ENCODE data around the gene ZDHHC11. TPM values are rescaled to one million over a fixed set of nuclear protein-coding genes. Genes with fewer than 3 reads are reported as not detected.
"Not testable (repeated sequence)": the region's sequence is repeated elsewhere in the genome, so short reads cannot be mapped to it uniquely, and the experiment has no call there.

The ZDHHC11 gene
- polyA plus RNA-seq, 1 donor = 6.3 TPM

DNA sequence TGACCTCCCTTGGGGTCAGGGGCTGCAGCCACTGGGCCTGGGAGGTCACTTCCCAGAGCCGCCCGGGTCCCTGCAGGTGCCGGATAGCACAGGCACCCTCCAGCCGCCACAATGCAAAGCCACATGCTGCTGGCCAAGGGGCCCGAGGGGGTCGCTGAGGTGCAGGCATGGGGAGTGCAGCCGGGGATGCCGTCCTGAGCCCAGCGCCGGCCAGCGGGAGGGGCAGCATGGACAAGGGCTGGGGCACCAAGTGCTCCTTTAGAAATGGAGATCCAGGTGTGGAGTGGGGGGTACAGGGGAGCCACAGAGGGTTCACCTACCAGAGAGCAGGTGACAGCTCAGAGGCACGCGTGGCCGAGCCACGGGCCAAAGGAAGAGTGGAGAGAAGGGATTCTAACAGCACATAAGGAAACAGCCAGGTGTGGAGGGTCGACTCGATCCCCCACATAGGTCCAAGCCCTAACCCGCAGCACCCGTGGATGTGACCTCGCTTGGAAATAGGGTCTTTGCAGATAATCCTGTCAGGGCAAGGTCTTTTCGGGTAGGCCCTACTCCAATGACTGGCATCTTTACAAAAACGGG lies 90.9 kb downstream of the ZDHHC11 start:
- no peak for DNase-seq

DNA sequence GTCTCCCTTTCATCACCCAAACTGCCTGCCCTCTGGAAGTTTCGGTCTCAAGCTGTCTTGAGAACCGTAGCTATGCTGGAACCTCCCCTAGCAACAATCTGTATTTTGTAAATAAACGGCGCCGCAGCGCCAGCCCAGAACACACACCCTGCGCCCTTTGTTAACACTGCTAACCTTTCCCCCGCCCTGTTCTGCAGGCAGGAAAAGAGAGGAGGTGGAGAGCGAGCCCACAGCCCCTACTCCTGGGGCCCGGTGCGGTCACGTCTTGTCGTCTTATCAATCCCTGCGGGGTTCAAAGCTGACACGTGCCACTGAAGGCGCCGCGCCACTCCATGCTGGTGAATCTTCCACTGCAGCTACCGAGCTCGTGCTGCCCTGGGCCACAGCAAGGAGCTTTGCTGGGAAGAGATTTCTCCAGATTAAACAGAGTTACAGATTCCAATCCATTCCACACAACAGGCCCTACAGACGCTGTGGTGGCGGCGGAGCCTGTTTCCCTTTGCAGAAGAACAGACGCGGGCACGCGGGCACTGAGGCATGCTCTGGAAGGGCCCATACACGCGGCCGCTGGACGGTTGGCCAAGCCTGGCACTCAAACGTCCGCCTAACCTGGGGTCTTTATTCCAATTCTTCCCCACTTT lies 91.6 kb downstream of the ZDHHC11 start:
- DNase-seq = no peak

DNA sequence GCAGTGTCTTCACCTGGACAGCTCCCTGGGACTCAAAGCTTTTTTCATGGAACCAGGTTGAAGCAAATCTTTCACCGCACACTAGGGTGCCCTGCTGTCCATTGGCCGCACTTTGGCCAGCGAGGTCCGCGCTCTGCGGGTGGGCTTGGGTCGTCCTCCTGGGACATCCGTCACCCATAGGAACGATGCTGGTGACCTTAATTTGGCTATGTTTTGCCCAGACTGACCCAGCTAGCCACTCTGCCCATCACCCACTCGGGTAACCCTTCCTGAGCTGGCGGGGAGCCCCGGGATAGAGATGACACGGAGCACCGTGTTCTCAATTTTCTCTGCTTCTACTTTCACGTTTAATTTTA lies 92.1 kb downstream of the ZDHHC11 start:
- no peak for DNase-seq

DNA sequence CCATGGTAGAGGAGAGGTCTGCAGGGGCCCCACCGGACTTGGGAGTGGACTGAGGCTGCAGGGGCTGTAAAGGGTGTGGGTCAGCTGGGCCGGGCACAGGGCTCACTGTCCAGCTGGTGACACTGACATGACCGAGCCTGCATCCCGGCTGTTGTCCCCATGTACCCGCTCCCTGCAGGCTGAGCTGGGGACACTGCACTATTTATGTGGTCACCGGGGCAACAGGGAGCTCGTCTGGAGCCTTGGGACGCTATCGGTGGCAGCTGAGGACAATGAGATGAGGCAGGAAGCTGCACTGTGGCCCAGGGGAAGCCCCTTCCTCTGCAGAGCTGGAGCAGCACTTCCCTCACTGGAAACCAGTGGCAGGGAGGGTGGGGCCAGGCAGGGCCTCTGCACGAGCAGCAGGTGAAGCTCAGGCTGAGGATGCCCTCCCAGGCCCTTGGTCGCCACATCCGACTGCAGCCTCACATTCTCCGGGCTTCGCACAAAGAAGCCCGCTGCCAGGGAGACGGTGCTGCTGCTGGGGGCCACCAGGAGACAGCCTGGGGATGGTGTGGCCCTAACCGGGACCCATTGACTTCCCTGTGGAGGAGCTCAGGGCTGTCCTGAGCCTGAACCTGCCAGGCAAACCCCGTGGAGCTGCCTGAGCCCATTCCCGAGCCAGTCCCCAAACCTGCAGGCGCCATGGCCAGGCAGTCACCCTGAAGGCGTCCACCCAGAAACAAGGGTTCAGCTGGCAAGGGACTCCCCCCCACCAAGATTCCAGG lies 92.7 kb downstream of the ZDHHC11 start:
- DNase-seq = no peak

DNA sequence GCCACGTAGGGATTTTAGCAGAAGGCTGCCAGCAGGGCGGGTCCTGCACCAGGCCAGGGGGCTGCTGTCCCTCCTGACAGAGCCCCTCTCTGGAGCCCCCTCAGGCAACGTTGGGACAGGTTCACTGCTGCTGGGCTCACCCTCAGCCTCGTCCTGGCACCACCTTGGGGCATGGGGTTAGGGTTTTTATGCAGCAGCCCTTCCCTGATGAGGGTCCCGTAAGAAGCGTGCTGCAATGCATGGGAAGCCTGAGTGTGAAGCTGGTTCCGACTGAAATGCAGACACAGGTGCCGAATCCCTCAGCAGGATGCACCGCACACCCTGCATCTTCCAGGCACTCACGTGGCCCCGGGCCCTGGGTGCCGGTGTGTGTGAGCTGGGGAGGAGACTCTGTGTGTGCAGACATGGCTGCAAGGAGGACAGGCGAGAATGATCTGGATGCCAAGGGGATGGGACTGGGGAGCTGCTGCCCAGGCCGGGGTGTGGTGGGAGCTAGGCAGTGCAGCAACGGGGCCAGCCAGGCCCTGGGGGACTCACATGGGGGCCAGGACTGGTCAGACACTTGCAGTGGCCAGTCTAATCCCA lies 93.3 kb downstream of the ZDHHC11 start:
- no peak for DNase-seq

DNA sequence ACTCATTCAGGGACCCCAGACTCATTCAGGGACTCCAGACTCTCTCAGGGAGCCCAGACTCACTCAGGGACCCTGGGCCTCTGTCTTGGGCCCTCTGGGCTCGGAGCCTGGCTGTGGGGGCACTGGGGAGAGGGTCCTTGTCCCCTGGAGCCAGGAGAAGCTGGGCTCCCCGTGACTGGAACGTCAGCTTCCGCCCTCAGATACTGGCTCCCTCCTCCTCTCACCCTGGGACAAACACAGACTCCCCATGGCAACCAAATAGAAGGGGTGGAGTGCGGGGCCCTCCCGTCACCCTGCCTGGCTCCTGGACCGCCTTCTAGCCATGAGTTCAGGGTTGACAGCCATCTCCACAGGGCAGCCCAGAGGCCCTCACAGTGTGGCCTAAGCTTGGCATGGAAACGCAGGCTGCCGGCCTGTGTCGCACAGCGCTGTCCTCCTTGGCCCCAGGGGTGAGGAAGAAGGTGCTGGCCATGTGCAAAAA lies 93.9 kb downstream of the ZDHHC11 start:
- no peak for DNase-seq

DNA sequence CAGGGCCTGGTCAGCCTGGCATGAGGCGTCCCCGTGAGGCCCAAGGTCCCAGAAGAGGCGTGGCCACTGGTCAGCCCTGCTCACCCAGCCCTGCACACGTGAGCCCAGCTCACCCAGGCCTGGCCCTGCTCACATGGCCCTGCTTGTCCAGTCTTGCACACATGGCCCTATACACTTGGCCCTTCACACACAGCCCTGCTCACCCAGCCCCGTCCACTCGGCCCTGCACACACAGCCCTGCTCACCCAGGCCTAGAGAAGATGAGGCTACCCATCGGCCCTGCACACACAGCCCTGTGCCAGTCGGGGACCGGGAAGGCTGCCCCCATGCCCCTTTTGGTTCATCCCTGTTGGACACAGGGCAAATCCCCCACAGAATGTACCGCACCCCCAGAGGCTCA lies 94.6 kb downstream of the ZDHHC11 start:
- DNase-seq = no peak

DNA sequence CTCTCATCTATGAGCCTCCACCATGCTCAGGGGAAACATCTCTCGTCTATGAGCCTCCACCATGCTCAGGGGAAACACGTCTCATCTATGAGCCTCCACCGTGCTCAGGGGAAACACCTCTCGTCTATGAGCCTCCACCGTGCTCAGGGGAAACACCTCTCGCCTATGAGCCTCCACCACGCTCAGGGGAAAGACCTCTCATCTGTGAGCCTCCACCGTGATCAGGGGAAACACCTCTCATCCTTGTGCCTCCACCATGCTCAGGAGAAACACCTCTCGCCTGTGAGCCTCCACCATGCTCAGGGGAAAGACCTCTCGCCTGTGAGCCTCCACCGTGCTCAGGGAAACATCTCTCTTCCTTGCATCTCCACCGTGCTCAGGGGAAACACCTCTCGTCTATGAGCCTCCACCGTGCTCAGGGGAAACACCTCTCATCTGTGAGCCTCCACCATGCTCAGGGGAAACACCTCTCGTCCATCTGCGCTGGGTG lies 96.6 kb downstream of the ZDHHC11 start:
- DNase-seq = not testable (repeated sequence)

DNA sequence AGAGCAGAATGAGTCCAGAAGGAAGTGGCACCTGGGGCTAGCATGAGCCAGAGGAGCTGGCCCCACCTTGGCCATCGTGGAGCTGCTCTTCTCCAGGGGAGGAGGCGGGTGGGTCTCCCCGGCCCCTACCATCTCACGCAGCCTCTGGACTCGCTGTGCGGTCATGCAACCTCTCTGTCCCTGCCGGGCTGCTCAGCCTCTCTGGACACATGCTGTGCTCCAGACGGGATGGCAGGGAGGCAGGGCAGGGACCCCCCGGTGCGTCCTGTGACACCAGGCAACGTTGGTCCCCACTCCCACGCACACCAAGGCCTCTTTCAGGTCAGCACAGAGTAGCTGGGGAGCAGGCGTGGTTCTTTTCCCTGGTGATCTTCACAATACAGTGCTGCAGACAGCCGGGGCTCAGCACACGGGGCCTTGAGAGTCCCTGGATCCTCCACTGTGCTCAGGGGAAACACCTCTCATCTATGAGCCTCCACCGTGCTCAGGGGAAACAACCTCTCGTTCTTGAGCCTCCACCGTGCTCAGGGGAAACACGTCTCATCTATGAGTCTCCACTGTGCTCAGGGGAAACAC lies 97.1 kb downstream of the ZDHHC11 start:
- not testable (repeated sequence) for DNase-seq

DNA sequence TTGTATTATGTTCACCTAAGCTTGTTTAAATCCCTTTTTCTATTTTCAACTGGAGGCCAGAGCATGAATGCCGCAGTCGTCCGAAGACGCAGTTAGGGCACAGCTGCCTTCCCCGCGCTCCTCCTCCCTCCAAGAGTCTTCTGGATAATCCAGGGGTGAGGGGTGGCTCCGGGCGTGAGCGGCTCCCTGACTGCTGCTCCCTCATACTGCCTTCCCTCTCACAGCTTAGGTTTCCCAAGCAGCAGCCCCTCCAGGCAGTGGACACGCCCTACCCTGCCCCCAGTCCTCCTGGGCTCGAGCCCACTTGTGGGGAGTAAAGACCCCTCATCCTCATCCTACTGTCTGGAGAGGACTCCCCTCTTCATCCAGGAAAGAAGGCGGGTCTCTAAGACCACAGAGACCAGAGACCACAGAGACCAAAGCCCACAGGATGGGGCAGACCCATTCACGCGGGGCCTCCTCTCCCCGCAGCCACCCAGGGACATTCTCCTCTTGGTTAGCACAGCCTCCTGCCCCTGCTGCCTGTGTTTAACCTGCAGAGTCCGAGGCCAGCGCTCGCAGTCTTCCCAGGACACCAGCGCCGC lies 98.2 kb downstream of the ZDHHC11 start:
- not testable (repeated sequence) for DNase-seq

DNA sequence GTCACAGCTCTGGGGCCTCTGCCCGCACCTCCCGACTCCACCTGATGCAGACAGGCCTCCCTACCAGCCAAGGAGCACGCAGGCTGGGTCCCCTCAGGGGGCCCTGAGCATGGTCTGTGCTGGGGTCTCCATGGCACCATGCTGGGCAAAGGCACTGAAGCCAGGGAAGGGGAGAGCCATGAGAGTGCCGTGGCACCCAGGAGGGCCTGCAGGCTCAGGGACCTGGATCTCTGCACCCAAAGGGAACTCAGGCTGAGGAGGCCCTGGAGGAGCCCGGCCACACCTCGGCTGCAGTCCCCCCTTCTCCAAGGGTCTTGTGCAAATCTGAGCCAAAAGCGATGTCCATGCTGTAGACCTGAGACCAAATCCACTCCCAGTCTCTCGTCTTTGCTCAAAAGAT lies 98.8 kb downstream of the ZDHHC11 start:
- DNase-seq = not testable (repeated sequence)

DNA sequence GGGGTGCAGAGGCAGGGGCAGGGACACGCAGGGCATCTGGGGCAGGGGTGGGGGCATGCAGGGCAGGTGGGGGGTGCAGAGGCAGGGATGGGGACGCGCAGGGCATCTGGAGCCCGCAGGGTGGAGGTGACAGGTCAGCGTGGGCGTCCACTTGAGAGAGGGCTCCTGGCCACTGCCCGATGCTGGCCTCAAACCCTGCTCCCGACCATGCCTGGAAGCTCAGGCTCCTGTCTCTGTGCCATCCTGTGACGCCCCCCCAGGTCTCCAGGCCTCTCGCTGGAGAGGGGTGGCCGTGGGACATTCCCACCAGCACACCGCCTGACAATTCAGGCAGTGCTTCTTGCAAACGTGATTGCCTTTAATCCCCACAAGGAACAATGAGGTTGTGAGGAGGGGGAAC lies 99.3 kb downstream of the ZDHHC11 start:
- DNase-seq = no peak

DNA sequence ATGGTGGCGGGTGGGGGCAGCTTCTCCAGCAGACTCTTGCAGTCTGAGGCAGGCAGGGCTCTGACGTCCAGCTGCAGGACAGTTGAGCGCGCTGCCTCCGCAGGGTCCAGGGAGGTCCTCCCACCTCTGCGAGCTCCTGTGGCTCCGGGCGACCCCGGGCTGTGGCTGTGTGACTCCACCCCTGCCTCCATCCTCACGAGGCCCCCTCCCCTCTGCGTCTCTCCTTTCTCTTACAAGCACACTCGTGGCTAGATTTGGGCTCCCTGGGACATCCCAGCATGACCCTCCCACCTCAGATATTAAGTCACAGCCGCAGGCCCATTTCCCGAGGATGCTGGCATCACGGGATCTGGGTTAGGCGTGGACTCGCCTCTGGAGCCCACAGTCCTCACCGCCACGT lies 100.6 kb downstream of the ZDHHC11 start:
- DNase-seq = not testable (repeated sequence)

DNA sequence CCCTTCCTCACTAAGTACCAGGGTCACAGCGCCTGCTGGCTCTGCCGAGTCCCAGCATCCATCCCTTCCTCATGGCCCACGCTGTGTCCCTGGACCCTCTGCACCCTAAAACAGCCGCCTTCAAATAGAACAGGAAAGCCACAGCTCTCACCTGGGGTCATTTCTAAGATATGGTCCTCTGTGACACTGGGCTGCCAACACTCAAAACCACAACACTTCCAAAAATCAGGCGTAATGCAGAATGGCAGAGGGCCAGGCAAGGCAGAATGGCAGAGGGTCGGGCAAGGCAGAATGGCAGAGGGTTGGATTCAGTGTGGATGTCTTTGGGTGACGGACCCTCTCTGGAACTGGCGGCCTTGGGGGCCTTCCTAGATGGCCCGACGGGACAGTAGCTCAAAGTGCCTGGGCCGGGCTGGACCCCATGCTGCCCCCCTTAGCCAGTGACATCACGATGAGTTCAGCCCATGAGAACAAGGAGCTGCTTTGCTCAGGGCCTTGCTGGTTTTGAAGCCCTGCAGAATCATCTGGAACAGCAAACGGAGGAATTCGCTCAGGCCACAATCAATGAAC lies 101.6 kb downstream of the ZDHHC11 start:
- DNase-seq = no peak

DNA sequence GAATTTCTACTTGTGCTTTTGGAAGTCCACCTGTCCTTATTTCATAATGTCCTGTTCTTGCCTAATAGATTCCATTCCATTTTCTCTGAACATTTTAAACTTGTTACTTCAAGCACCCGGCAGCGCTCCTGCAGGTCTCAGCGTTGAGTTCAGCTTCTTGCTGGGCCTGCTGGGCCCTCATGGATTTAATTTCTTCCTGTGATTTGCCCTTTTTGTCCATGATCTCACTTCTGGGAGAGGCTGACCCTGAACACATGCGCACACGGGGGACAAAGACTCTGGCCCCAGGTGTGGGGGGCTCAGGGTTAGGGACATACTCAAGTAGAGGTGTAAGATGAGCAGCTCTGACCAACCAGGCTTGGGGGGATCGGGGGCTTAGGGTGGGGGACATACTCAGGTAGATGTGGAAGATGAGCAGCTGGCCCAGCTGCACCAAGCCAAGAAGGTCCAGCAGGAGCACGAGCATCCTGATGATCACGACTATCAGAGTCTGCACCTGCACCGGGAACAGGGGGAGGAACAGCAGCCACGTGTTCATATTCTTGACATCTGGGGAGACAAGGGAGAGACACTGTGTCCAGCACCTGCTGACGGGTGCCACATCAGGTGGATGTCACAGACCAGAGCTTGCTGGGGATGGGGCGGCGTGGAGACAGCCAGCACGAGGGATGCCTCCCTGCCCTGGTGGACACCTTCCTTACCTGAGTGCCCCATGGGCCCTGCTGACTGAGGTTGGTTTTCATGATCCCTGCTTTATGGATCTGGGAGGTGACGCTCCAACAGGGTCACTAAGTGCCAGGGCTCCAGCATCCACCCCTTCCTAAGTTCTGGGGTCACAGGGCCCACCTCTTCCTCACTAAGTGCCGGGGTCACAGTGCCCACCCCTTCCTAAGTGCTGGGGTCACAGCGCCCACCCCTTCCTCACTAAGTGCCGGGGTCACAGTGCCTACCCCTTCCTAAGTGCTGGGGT lies 102.5 kb downstream of the ZDHHC11 start:
- not testable (repeated sequence) for DNase-seq

DNA sequence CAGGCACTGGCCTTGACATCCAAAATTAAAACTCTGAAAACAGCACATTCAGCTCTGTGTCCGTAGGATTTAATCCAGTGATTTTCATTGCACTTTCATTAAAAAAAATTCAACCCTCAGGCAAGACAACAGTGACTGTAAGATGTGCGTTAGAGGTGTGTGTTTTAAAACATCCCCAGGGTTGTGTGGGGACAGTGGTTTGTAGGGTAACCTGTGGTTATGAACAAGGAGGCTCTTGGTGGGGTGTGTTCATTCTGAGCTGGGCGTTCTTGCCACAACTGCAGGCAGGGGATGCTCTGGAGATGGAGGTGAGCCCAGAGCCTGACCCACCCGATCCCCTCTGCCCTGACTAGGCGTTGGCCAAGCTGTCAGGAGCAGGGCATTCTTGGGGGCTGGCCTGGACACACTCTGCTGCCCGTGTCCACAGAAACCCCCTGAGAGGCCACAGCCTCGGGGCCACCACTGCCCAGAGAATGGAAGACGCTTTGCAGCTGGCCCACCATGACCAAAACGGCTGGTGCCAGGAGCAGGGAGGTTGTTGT lies 103.4 kb downstream of the ZDHHC11 start:
- DNase-seq = not testable (repeated sequence)

DNA sequence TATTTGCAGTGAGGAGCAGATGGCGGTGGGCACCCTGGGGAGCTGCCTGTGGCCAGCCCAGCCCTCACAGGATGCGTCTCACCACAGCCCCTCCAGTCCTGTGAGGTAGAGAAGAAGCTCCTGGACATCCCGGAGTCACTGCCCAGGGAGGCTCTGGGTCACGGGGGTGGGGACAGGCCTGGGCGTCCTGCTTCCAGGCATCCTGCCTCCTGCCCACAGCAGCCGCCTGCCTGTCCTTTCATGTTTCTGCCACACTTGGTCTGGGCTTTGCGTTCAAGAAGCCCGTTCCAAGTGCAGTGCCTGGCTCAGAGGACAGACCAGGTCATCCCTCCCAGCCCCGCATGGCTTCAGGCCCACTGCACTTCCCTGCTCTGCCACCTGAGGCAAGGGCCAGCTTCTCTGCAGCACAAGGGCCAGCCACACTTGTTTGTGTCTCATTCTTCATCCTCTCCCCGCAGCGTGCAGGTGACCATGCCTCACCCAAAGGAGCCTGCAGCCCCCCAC lies 104.5 kb downstream of the ZDHHC11 start:
- no peak for DNase-seq

Measured in hindlimb muscle (tissue), 1 donor.